Effector memory CD4-positive, alpha-beta T cell (primary cell): Measurements from ENCODE around the gene TFE3.
"Not testable (repeated sequence)": the region's sequence is repeated elsewhere in the genome, so short reads cannot be mapped to it uniquely, and the experiment has no call there.

ENCODE experiments used
- DNase-seq, 3 donors: peaks; one replicate each; pipeline ENCODE4 v3.0.0-alpha.2; 2020
- H3K27ac ChIP-seq: 2 replicates; pipeline ENCODE4 v1.7.0; 2013; ENCODE audit warnings: mild to moderate bottlenecking, low read length, moderate library complexity; ENCODE audit not compliant: insufficient read depth, poor library complexity, severe bottlenecking
- H3K27me3 ChIP-seq: replicated peaks from 2 replicates; pipeline ENCODE4 v1.7.0; 2013; ENCODE audit warnings: mild to moderate bottlenecking, low read length; ENCODE audit not compliant: insufficient read depth, control insufficient read depth, poor library complexity, severe bottlenecking
- H3K36me3 ChIP-seq: 2 replicates; pipeline ENCODE4 v1.7.0; 2013; ENCODE audit warnings: mild to moderate bottlenecking, low read length, moderate library complexity; ENCODE audit not compliant: control insufficient read depth, insufficient read depth
- H3K4me1 ChIP-seq: 2 replicates; pipeline ENCODE4 v1.7.0; 2013; ENCODE audit warnings: low read length, mild to moderate bottlenecking; ENCODE audit not compliant: control insufficient read depth, insufficient read depth, poor library complexity, severe bottlenecking
- H3K4me3 ChIP-seq: 2 replicates; pipeline ENCODE4 v1.7.0; 2013; ENCODE audit warnings: low read length, low read depth, mild to moderate bottlenecking; ENCODE audit not compliant: insufficient read depth, poor library complexity, severe bottlenecking
- H3K9me3 ChIP-seq: 2 replicates; pipeline ENCODE4 v1.7.0; 2013; ENCODE audit warnings: mild to moderate bottlenecking, low read length, moderate library complexity; ENCODE audit not compliant: control insufficient read depth

TFE3 gene

DNA sequence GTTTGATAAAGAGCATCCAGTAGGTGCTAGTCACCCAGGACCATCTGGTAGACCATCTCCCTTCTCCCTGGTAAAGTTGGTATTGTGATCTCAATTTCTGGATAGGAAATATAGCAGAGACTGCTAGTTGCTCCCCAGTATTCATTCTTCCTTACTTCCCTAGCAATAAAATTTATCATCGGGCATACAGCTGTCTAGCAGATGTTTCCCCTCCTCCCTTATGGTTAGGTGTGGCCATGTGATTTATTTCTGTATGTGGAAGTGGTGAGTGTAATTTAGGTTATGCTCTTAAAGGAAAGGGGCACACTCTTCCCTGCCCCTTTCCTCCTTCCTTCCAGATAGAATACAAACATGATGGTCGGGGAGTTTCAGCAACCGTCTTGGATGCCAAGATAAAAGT lies 59.3 kb downstream of the TFE3 start:
- no peak for DNase-seq
- peaks cover 34% of the 10 kb centered on the region for H3K36me3 ChIP-seq

DNA sequence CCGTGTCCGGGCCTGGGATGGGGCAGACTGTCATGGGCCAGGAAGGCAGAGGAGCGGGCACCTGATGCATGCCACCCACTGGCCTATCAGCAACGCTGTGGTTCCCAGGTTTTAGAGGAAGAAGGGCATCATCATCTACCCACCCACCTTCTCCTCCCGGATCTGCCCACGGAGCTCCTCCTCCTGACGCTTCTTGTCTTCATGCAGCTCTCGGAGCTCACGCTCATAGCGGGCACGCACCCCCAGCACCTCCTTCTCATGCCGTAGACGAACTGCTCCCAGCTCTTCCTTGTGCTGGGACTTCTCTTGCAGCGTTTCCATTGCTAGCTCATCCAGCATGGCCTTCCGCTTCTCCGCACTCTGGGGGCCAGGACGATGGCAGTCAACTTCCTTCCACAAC lies 60.1 kb downstream of the TFE3 start:
- no peak for DNase-seq
- peaks cover 37% of the 10 kb centered on the region for H3K36me3 ChIP-seq
- no peaks in the 10 kb centered on the region for H3K9me3 ChIP-seq
- no peak overlapping the region for H3K27ac ChIP-seq
- no peaks in the 10 kb centered on the region for H3K27me3 ChIP-seq
- no peaks in the 10 kb centered on the region for H3K4me1 ChIP-seq
- no peak overlapping the region for H3K4me3 ChIP-seq

More for the DNA sequence above, 59.3 kb downstream of the TFE3 start:
- Histone ChIP-seq H3K4me1 (no peaks in the 10 kb centered on the region), H3K9me3 (no peaks in the 10 kb centered on the region), H3K27ac (no peak overlapping the region), H3K4me3 (no peak overlapping the region), H3K27me3 (no peaks in the 10 kb centered on the region)

DNA sequence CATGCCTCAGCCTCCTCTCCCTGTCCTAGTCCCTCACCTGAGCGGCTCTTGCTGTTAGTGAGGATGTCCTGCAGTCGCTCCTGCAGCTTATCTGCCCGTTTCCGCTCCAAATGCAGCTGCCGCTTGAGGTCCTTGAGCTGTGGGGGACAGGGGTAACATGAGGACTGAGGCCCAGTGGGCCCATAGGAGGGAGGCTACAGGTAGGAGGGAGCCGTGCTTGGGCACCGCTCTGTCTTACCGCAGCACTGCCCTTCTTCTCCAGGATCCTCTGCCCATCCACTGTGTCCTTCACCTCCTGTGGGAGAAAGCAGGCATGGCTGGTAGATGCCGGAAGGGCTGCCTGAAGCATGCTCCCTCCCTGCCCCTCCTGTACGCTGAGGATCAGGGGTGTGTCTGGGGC lies 62.0 kb downstream of the TFE3 start:
- no peaks in the 10 kb centered on the region for H3K4me1 ChIP-seq
- no peak overlapping the region for H3K4me3 ChIP-seq
- H3K27me3 ChIP-seq = no peaks in the 10 kb centered on the region
- H3K36me3 ChIP-seq = peaks cover 37% of the 10 kb centered on the region
- no peaks in the 10 kb centered on the region for H3K9me3 ChIP-seq
- no peak overlapping the region for H3K27ac ChIP-seq
- no peak for DNase-seq

DNA sequence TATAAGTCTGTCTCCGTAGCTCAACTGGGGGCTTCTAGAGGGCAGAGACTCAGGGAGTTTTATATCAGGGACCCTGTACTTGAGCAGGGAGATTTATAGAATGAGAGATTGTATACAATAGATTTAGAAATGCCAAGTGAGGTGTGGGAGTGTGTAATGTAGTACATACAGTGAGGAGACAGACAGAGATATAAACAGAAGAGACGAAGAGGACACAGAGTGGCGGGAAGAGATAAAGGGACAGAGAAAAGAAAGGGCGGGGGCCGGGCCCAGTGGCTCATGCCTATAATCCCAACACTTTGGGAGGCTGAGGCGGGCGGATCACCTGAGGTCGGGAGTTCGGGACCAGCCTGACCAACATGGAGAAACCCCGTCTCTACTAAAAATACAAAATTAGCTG lies 62.8 kb downstream of the TFE3 start:
- DNase-seq, H3K4me1 ChIP-seq, H3K27me3 ChIP-seq, H3K4me3 ChIP-seq, H3K9me3 ChIP-seq, H3K27ac ChIP-seq: not testable (repeated sequence)
- peaks cover 32% of the 10 kb centered on the region for H3K36me3 ChIP-seq
